Measurements from ENCODE around the gene GRM1.

GRM1 gene

GRCh38 chr6:146097586-146097985, 68.7 kb downstream of the GRM1 start:
- Histone ChIP-seq H3K9me3 (ENCODE audit: control insufficient read depth, insufficient read depth, low read length) (no peaks in the 10 kb centered on the region), H3K27ac (ENCODE audit: low read depth, low read length) (no peak overlapping the region), H3K4me1 (ENCODE audit: control insufficient read depth, insufficient read depth, low read length) (peaks cover 13% of the 10 kb centered on the region), H3K36me3 (ENCODE audit: control insufficient read depth, insufficient read depth, low read length) (no peaks in the 10 kb centered on the region), H3K27me3 (ENCODE audit: control insufficient read depth, insufficient read depth, low read length) (no peaks in the 10 kb centered on the region), H3K9ac (ENCODE audit: low read depth, low read length) (no peak overlapping the region), H3K4me3 (ENCODE audit: low read depth, low read length) (no peak overlapping the region)

GRCh38 chr6:146100776-146101175, 71.9 kb downstream of the GRM1 start:
- Histone ChIP-seq H3K36me3 (ENCODE audit: control insufficient read depth, insufficient read depth, low read length) (no peaks in the 10 kb centered on the region), H3K27ac (ENCODE audit: low read depth, low read length) (no peak overlapping the region), H3K9ac (ENCODE audit: low read depth, low read length) (no peak overlapping the region), H3K27me3 (ENCODE audit: control insufficient read depth, insufficient read depth, low read length) (no peaks in the 10 kb centered on the region), H3K9me3 (ENCODE audit: control insufficient read depth, insufficient read depth, low read length) (no peaks in the 10 kb centered on the region), H3K4me3 (ENCODE audit: low read depth, low read length) (no peak overlapping the region), H3K4me1 (ENCODE audit: control insufficient read depth, insufficient read depth, low read length) (no peaks in the 10 kb centered on the region)

- H3K36me3 ChIP-seq (ENCODE audit: control insufficient read depth, insufficient read depth, low read length): no peaks in the 10 kb centered on the region
- H3K9ac ChIP-seq (ENCODE audit: low read depth, low read length): no peak overlapping the region
- no peaks in the 10 kb centered on the region for H3K27me3 ChIP-seq (ENCODE audit: control insufficient read depth, insufficient read depth, low read length)
- H3K9me3 ChIP-seq (ENCODE audit: control insufficient read depth, insufficient read depth, low read length): no peaks in the 10 kb centered on the region
- no peak overlapping the region for H3K4me3 ChIP-seq (ENCODE audit: low read depth, low read length)
- H3K4me1 ChIP-seq (ENCODE audit: control insufficient read depth, insufficient read depth, low read length): no peaks in the 10 kb centered on the region
- no peak overlapping the region for H3K27ac ChIP-seq (ENCODE audit: low read depth, low read length)
Observed at GRCh38 chr6:146103416-146104072, 74.7 kb downstream of the GRM1 start.

DNA sequence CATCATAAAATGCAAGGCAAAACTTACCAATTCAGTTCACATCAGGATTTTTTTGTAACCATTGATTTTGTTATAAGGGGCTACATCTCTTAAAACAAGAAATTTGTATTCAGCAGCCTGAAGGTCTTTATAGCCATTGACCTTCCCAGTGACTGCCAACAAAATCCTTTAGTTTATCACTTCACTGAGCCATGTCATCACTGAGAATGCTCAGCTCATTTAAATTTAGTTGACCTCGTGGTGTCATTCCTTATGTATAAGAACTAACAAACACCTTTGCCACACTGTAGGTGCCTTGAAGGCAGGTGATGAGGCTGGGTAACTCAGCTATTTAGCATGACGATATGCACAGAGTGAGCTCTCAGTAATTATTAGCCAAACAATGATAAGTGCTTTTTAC, 77.7 kb downstream of the GRM1 start:
- Histone ChIP-seq H3K4me1 (ENCODE audit: control insufficient read depth, insufficient read depth, low read length) (no peaks in the 10 kb centered on the region), H3K36me3 (ENCODE audit: control insufficient read depth, insufficient read depth, low read length) (no peaks in the 10 kb centered on the region), H3K27me3 (ENCODE audit: control insufficient read depth, insufficient read depth, low read length) (no peaks in the 10 kb centered on the region), H3K4me3 (ENCODE audit: low read depth, low read length) (no peak overlapping the region), H3K27ac (ENCODE audit: low read depth, low read length) (no peak overlapping the region), H3K9ac (ENCODE audit: low read depth, low read length) (no peak overlapping the region), H3K9me3 (ENCODE audit: control insufficient read depth, insufficient read depth, low read length) (no peaks in the 10 kb centered on the region)

GRCh38 chr6:146110990-146111389, 82.1 kb downstream of the GRM1 start:
- H3K4me3 ChIP-seq (ENCODE audit: low read depth, low read length): no peak overlapping the region
- no peaks in the 10 kb centered on the region for H3K4me1 ChIP-seq (ENCODE audit: control insufficient read depth, insufficient read depth, low read length)
- H3K9me3 ChIP-seq (ENCODE audit: control insufficient read depth, insufficient read depth, low read length): no peaks in the 10 kb centered on the region
- H3K27ac ChIP-seq (ENCODE audit: low read depth, low read length): no peak overlapping the region
- H3K27me3 ChIP-seq (ENCODE audit: control insufficient read depth, insufficient read depth, low read length): no peaks in the 10 kb centered on the region
- H3K36me3 ChIP-seq (ENCODE audit: control insufficient read depth, insufficient read depth, low read length): no peaks in the 10 kb centered on the region
- no peak overlapping the region for H3K9ac ChIP-seq (ENCODE audit: low read depth, low read length)

DNA sequence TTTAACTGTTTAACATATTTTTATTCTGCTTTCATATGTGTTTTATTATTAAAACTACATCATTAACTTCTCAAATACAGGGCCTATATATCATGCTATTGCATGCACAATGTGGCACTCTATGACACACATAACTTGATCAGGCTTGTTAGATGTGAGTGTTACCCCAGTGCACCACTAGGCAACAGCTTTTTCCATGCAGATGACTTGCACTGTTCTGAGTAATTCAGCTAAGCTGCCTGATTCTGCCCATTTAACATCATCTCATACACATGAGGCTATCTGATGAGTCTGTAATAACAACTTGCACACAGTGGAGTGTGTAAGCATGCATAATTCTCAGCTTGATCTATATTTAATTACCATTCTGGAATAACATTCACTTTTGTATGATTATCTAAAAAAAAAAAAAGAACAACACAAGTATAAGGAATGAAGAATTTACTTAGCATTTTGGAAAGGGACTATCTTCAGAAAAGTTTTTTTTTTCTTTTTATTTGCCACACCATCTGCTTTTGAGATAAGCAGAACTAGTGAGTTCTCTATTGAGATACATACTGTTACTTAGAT, 83.1 kb downstream of the GRM1 start:
- no peaks in the 10 kb centered on the region for H3K27me3 ChIP-seq (ENCODE audit: control insufficient read depth, insufficient read depth, low read length)
- no peak overlapping the region for H3K9ac ChIP-seq (ENCODE audit: low read depth, low read length)
- H3K4me1 ChIP-seq (ENCODE audit: control insufficient read depth, insufficient read depth, low read length): no peaks in the 10 kb centered on the region
- H3K27ac ChIP-seq (ENCODE audit: low read depth, low read length): no peak overlapping the region
- no peak overlapping the region for H3K4me3 ChIP-seq (ENCODE audit: low read depth, low read length)
- no peaks in the 10 kb centered on the region for H3K36me3 ChIP-seq (ENCODE audit: control insufficient read depth, insufficient read depth, low read length)
- no peaks in the 10 kb centered on the region for H3K9me3 ChIP-seq (ENCODE audit: control insufficient read depth, insufficient read depth, low read length)

DNA sequence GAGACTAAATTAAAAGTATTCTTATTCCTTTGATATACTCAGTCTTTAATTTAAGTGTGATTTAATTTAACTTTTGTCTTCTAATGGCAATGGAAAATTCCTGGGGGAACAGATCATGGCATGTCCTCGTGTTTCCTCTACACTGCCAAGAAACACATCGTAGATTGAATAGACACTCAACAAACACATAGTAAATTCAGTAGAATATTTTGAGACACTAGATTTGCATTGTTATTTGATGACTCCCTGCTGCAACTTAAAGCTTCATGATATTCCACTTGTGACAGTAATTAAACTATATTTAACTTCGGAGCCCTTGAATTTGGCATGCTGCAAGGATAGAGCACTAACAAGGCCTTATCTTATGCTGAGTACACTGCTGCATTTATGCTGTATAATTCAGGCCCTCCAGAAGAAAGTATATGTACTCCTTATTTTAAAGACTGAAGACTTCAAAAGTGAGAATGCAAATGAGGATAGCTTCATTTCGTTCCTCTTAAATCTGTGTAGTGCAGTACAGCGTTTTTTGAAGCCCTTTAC, 84.3 kb downstream of the GRM1 start:
- H3K27me3 ChIP-seq (ENCODE audit: control insufficient read depth, insufficient read depth, low read length): no peaks in the 10 kb centered on the region
- no peak overlapping the region for H3K27ac ChIP-seq (ENCODE audit: low read depth, low read length)
- no peak overlapping the region for H3K9ac ChIP-seq (ENCODE audit: low read depth, low read length)
- no peaks in the 10 kb centered on the region for H3K36me3 ChIP-seq (ENCODE audit: control insufficient read depth, insufficient read depth, low read length)
- H3K9me3 ChIP-seq (ENCODE audit: control insufficient read depth, insufficient read depth, low read length): no peaks in the 10 kb centered on the region
- no peaks in the 10 kb centered on the region for H3K4me1 ChIP-seq (ENCODE audit: control insufficient read depth, insufficient read depth, low read length)
- H3K4me3 ChIP-seq (ENCODE audit: low read depth, low read length): no peak overlapping the region

DNA sequence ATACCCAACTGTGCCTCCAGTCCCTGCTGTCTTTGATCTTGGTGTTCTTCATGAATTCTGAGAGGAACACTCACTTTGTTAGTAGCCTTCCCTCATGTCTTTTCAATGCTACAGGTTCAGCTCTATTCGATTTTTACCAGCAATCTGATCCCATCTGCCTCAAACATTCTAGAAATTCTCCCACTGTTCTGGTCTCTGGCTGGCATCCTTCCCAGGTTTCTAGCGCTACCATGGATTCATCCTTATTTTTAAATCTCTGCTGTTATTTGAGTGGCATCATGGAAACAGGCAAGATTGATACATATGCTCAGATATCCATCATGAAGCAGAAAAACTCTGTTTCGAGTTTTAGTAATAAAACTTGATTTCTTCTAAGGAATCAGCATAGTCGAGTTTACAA, 94.8 kb downstream of the GRM1 start:
- Histone ChIP-seq H3K9ac (ENCODE audit: low read depth, low read length) (no peak overlapping the region), H3K4me1 (ENCODE audit: control insufficient read depth, insufficient read depth, low read length) (no peaks in the 10 kb centered on the region), H3K4me3 (ENCODE audit: low read depth, low read length) (no peak overlapping the region), H3K9me3 (ENCODE audit: control insufficient read depth, insufficient read depth, low read length) (no peaks in the 10 kb centered on the region), H3K27ac (ENCODE audit: low read depth, low read length) (no peak overlapping the region), H3K36me3 (ENCODE audit: control insufficient read depth, insufficient read depth, low read length) (no peaks in the 10 kb centered on the region), H3K27me3 (ENCODE audit: control insufficient read depth, insufficient read depth, low read length) (no peaks in the 10 kb centered on the region)

DNA sequence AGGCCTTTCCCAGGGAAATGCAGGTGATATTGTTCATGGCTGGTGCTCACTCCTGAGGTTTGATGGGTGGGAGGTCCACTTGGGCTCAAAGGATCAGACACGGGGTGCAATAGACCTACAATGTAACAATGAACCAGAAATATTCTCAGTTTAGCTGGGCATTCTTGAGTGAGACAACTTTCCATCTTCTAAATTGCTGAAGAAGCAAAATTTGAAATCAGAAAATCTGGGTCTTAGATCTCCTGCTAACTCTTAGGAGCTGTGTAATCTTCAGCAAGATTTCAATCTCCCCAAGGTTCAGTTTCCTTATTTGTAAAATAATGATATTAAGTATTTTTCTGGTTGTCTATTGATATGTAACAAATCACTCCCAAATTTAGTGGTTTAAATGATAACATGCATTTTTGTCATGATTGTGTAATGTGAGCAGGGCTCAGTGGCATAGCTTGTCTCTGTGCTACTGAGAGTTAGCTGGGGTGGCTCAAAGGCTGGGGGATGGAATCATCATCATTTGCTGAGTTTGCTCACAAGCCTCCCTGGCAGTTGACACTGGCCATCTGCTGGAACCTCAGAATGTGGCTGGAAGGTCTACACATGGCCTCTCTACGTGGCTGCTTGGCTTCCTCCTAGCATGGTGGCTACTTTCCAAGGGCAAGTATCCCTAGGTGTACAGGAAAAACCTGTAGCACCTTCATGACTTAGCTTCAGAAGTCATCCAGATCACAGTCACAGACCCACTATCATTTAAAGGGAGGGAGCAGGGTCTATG, 98.8 kb downstream of the GRM1 start:
- Histone ChIP-seq H3K4me1 (ENCODE audit: control insufficient read depth, insufficient read depth, low read length) (no peaks in the 10 kb centered on the region), H3K27ac (ENCODE audit: low read depth, low read length) (no peak overlapping the region), H3K36me3 (ENCODE audit: control insufficient read depth, insufficient read depth, low read length) (no peaks in the 10 kb centered on the region), H3K4me3 (ENCODE audit: low read depth, low read length) (no peak overlapping the region), H3K27me3 (ENCODE audit: control insufficient read depth, insufficient read depth, low read length) (no peaks in the 10 kb centered on the region), H3K9me3 (ENCODE audit: control insufficient read depth, insufficient read depth, low read length) (no peaks in the 10 kb centered on the region), H3K9ac (ENCODE audit: low read depth, low read length) (no peak overlapping the region)

DNA sequence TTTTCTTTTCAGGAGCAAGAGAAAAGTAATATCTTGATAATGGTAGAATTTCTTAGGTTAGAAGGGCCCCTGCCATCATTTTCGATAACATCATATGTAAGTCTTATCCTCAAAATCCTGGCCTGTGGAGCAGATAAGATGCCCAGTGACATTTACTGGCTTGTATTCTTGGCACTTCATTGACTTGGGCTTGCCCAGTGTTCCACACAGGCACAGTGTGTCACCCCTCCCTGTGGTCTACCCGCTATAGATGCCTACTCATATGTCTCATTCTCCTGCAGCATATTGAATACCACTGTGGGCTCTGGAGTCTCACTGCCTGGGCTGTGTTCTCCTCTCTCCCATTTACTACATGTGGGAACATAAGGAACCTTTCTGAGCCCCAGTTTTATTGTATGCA, 105.0 kb downstream of the GRM1 start:
- no peaks in the 10 kb centered on the region for H3K27me3 ChIP-seq (ENCODE audit: control insufficient read depth, insufficient read depth, low read length)
- H3K4me3 ChIP-seq (ENCODE audit: low read depth, low read length): no peak overlapping the region
- no peak overlapping the region for H3K27ac ChIP-seq (ENCODE audit: low read depth, low read length)
- no peaks in the 10 kb centered on the region for H3K4me1 ChIP-seq (ENCODE audit: control insufficient read depth, insufficient read depth, low read length)
- H3K9me3 ChIP-seq (ENCODE audit: control insufficient read depth, insufficient read depth, low read length): no peaks in the 10 kb centered on the region
- no peak overlapping the region for H3K9ac ChIP-seq (ENCODE audit: low read depth, low read length)
- no peaks in the 10 kb centered on the region for H3K36me3 ChIP-seq (ENCODE audit: control insufficient read depth, insufficient read depth, low read length)

- H3K4me1 ChIP-seq (ENCODE audit: control insufficient read depth, insufficient read depth, low read length): no peaks in the 10 kb centered on the region
- H3K36me3 ChIP-seq (ENCODE audit: control insufficient read depth, insufficient read depth, low read length): no peaks in the 10 kb centered on the region
- H3K9ac ChIP-seq (ENCODE audit: low read depth, low read length): no peak overlapping the region
Observed at GRCh38 chr6:146135167-146135566, 106.3 kb downstream of the GRM1 start.

More at GRCh38 chr6:146135167-146135566, 106.3 kb downstream of the GRM1 start:
- Histone ChIP-seq H3K9me3 (ENCODE audit: control insufficient read depth, insufficient read depth, low read length) (no peaks in the 10 kb centered on the region), H3K4me3 (ENCODE audit: low read depth, low read length) (no peak overlapping the region), H3K27me3 (ENCODE audit: control insufficient read depth, insufficient read depth, low read length) (no peaks in the 10 kb centered on the region), H3K27ac (ENCODE audit: low read depth, low read length) (no peak overlapping the region)
